Mucosa of descending colon (tissue), 3 donors: ENCODE results near the gene TSPAN32. TPM values are rescaled to one million over a fixed set of nuclear protein-coding genes. Genes with fewer than 3 reads are reported as not detected.
A peak's percentile ranks its signal among the peaks of the same experiment; 100 is the strongest.

Experiments
- ATAC-seq: fragments of 200-7000 bp; cut with Tn5 transposase; one replicate; pipeline ENCODE4 v1.9.1; 2020; ENCODE audit warnings: mild to moderate bottlenecking, moderate library complexity
- DNase-seq, 3 donors: peaks; one replicate each; pipeline ENCODE4 v3.0.0-alpha.2; 2020
- H3K36me3 ChIP-seq: fragments of 200-600 bp; one replicate; pipeline ENCODE4 v1.8.0; 2021; ENCODE audit warnings: low read depth, mild to moderate bottlenecking
- H3K4me1 ChIP-seq: fragments of 200-600 bp; one replicate; pipeline ENCODE4 v1.8.0; 2021; ENCODE audit warnings: low read depth, mild to moderate bottlenecking
- H3K4me3 ChIP-seq: fragments of 200-600 bp; one replicate; pipeline ENCODE4 v1.8.0; 2021; ENCODE audit warnings: mild to moderate bottlenecking
- H3K9me3 ChIP-seq: fragments of 200-600 bp; one replicate; pipeline ENCODE4 v1.8.0; 2021; ENCODE audit warnings: mild to moderate bottlenecking
- intact Hi-C, 2 donors: fragments of 100-400 bp; cut with DNase I in 1 of 2; cut with micrococcal nuclease in 1 of 2; formaldehyde crosslinking; loops; one replicate each; pipeline versions ENCODE4 v1.11.0 to v1.11.1; 2022; cut with DNase I, micrococcal nuclease
- total RNA-seq, 3 donors: library from RNA; stranded (reverse); fragmentation: NEBNext Ultra II Directional in 2 of 3; extraction: Animal tissue kit (Norgen Biotek cat#: 25700) in 2 of 3; gene quantifications; one replicate each; pipeline versions ENCODE4 v1.2.1 to v1.2.4, GENCODE V29; 2021 to 2023
- TF ChIP-seq, protein P1 (sequence below): fragments of 200-600 bp; IDR thresholded peaks from one replicate; pipeline ENCODE4 v1.8.0; 2022; ENCODE audit warnings: antibody characterized with exemption, mild to moderate bottlenecking
- donor health status: DM: no; HTN: no; CAD: no; lungs with moderate emphysema.
- donor health status: DM: no; HTN: no; CAD: no.
- donor health status: DM: no; HTN: yes; CAD: no.

The TSPAN32 gene
- total RNA-seq, 3 donors from 2014 or later = 1.2 to 2.8 (median 2.6) TPM

DNA sequence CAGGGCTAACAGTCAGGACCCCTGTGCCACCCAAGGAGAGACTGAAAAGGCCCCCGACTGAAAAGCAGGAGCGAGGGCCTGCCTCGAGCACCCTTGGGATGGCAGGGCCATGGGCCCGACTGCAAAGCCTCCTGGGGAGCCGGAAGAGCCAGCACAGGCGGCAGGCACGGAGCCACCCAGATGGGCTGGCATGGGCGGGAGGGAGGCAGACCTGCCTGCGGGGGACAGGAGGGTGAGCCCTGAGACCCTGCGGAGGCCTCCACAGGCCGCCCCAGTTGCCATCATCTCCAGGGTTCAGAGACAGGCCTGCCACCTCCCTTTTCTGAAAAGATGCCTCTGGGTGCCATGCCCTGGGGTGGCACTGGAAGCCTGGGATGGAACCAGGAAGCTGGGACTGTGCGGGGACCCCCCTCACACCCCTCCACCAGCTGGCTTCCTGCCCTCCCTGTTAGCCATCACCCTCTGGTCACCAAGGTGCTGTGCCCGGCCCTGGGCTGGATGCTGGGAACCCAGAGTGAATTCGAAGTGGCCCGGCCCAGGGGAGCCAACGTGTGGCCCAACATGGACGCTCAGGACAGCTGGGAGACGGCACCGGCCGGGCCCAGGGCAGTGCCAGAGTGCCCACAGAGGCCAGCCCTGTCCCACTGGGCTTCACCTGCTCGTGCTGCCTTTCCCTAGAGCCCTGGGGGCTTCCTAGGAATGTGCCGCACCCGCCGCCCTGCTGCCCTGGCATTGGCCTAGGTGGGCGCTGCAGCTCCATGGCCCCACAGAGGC is 13.8 kb downstream of the TSPAN32 start:
- Histone ChIP-seq H3K36me3 (no peaks in the 10 kb centered on the region), H3K4me1 (peaks cover 6% of the 10 kb centered on the region), H3K9me3 (no peaks in the 10 kb centered on the region), H3K4me3 (no peak overlapping the region)
- ATAC-seq (no peak), DNase-seq (peak in 1 of 3 donors; percentile 44)
- intact Hi-C loops = no loop called here
- TF ChIP-seq, protein P1, sequence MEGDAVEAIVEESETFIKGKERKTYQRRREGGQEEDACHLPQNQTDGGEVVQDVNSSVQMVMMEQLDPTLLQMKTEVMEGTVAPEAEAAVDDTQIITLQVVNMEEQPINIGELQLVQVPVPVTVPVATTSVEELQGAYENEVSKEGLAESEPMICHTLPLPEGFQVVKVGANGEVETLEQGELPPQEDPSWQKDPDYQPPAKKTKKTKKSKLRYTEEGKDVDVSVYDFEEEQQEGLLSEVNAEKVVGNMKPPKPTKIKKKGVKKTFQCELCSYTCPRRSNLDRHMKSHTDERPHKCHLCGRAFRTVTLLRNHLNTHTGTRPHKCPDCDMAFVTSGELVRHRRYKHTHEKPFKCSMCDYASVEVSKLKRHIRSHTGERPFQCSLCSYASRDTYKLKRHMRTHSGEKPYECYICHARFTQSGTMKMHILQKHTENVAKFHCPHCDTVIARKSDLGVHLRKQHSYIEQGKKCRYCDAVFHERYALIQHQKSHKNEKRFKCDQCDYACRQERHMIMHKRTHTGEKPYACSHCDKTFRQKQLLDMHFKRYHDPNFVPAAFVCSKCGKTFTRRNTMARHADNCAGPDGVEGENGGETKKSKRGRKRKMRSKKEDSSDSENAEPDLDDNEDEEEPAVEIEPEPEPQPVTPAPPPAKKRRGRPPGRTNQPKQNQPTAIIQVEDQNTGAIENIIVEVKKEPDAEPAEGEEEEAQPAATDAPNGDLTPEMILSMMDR = no peak

DNA sequence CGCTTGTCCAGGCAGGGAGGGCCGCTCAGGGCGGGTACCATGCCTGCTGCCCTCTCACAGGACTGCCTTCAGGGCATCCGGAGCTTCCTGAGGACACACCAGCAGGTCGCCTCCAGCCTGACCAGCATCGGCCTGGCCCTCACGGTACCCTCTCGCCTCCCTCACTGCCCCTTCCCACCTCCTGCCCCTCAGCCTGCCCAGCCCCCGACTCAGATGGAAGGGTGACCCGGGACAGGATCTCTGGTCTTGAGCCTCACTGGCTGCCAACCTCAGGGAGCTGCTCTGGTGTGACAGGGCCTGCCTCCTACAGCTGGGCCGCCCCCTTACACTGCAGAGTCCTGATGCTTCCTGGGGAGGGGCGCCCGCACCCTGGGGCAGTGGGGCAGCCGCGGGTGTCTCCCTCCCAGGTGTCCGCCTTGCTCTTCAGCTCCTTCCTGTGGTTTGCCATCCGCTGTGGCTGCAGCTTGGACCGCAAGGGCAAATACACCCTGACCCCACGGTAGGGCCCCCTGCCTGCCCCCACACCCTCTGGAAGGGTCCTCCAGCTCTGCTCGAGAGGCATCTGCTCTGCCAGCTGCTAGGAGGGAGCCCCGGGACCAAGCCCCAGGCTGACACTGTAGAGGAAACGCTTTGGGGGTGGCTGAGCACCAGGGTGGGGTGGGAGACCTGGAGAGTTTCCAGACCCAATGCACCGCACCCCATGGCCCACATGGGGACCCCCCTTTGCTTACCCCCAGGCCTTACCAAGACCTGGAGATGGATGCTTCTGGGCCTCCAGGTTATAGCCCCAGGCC is 14.6 kb downstream of the TSPAN32 start:
- TF ChIP-seq, protein P1 = no peak
- Histone ChIP-seq H3K36me3 (no peaks in the 10 kb centered on the region), H3K4me1 (peaks cover 6% of the 10 kb centered on the region), H3K9me3 (no peaks in the 10 kb centered on the region), H3K4me3 (no peak overlapping the region)
- intact Hi-C loops = no loop called here
- ATAC-seq (no peak), DNase-seq (peak in 1 of 3 donors; percentile 49)

DNA sequence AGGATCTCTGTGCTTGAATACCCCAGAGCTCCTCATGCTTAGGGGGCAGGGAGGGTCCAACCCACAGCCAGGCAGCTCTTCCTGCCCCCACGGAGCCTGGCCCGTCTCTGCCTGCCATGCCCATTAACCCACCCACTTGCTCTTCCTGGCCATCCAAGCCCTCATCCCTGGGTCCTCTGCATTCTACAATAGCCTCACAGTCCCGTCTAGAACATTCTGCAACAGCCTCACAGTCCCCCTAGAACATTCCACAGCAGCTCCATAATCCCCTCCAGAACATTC is 15.1 kb downstream of the TSPAN32 start:
- Histone ChIP-seq H3K4me1 (peaks cover 6% of the 10 kb centered on the region), H3K36me3 (no peaks in the 10 kb centered on the region), H3K4me3 (no peak overlapping the region), H3K9me3 (no peaks in the 10 kb centered on the region)
- intact Hi-C loops = no loop called here
- DNase-seq (no peak), ATAC-seq (no peak)
- TF ChIP-seq, protein P1 = no peak

DNA sequence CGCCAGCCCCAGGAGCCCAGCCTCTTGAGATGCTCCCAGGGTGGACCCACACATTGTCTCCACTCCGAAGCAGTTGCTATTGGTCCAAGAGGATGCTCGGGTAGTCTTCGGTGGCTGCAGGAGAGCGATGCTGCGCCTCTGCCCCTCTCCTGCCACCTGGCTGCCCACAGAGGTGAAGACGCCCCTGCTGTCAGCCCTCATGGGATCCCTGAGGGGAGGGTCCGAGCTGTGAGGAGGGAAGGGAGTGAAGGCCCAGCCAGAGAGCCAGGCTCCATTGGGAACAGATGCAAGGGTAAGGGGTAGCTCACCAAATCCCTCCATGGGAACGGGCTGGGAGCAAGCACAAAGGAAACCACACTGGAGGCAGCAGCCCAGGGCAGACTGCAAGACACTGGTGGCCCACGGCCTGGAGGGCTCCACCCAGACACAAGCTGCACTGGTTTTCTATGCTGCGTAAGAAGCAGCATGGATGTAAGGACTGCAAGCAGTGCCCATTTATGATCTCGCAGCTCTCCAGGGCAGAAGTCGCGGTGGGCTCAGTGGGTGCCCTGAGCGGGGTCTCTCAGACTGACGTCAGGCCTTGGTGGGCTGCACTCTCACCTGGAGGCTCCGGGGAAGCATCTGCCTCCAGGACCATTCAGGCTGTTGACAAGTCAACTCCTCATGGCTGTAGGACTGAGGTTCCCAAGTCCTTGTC is 15.7 kb downstream of the TSPAN32 start:
- intact Hi-C loops = no loop called here
- H3K36me3 ChIP-seq = no peaks in the 10 kb centered on the region
- H3K4me1 ChIP-seq = peaks cover 6% of the 10 kb centered on the region
- ATAC-seq (no peak), DNase-seq (no peak)
- TF ChIP-seq, protein P1 = no peak
- H3K4me3 ChIP-seq = no peak overlapping the region
- H3K9me3 ChIP-seq = no peaks in the 10 kb centered on the region

DNA sequence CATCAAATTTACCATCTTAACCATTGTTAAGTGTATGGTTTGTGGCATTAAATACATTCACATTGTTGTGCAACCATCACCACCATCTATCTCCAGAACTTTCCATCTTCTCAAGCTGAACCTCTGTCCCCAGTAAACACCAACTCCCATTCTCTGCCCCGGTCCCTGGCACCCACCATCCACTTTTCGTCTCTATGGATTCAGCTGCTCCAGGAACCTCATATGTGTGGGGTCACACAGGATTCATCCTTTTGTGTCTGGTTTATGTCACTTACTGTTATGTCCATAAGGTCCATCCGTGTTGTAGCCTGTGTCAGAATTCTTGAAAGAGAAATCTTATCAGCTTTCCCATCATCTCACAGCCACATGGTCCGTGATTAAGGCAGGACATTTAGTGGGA is 16.3 kb downstream of the TSPAN32 start:
- intact Hi-C loops = no loop called here
- DNase-seq (no peak), ATAC-seq (no peak)
- no peak overlapping the region for H3K4me3 ChIP-seq
- TF ChIP-seq, protein P1 = no peak
- H3K4me1 ChIP-seq = peaks cover 6% of the 10 kb centered on the region
- no peaks in the 10 kb centered on the region for H3K9me3 ChIP-seq
- no peaks in the 10 kb centered on the region for H3K36me3 ChIP-seq
